Liver (tissue), 3 donors: ENCODE measurements around the gene EEFSEC.

ENCODE experiments used
- CTCF ChIP-seq: fragments of 150-350 bp; IDR thresholded peaks from 2 replicates; pipeline ENCODE4 v1.5.1; 2017; ENCODE audit warnings: improper control_type of control experiment, low read depth, low read length; ENCODE audit not compliant: missing input control
- TAF1 ChIP-seq: conservative IDR thresholded peaks from 2 replicates; pipeline ENCODE4 v1.6.1; 2016; ENCODE audit warnings: antibody characterized with exemption, mild to moderate bottlenecking
- donor health status: healthy.
- donor health status: healthy.

GRCh38 chr3:128452678-128453275, 299.5 kb downstream of the EEFSEC start:
- TF ChIP-seq CTCF (no peak), TAF1 (no peak)
